ENCODE data around the gene CCDC74A.
"Not testable (repeated sequence)": the region's sequence is repeated elsewhere in the genome, so short reads cannot be mapped to it uniquely, and the experiment has no call there.

CCDC74A gene

DNA sequence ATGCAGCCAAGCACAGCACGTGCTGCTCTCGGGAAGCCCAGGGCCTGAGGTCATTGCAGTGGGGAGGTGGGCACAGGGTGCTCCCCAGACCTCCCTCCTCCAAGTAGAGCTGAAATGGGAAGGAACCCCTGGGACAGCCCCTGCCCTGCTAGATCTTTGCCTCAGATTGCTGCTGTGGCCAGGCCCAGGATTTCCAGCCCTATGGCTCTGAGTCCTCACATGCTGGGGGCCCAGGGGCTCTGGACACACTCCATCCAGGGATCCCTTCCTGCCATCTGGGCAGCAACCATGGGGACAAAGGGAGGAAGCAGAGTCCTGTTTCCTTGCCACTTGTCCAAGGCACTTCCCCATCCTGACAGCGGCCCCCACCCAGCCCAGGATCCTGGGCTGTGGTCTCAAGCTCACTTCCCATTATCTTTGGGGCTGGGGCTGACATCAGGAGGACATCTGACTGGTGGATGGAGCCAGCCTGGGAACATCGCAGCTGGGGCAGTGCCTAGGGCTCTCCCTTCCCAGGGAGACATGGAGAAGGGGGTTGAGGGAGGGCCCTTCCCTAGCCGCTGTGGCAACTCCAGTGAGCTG is 2.3 kb downstream of the CCDC74A start:
- DNase-seq (ENCODE audit: low read depth in 2 of 2): not testable (repeated sequence)

DNA sequence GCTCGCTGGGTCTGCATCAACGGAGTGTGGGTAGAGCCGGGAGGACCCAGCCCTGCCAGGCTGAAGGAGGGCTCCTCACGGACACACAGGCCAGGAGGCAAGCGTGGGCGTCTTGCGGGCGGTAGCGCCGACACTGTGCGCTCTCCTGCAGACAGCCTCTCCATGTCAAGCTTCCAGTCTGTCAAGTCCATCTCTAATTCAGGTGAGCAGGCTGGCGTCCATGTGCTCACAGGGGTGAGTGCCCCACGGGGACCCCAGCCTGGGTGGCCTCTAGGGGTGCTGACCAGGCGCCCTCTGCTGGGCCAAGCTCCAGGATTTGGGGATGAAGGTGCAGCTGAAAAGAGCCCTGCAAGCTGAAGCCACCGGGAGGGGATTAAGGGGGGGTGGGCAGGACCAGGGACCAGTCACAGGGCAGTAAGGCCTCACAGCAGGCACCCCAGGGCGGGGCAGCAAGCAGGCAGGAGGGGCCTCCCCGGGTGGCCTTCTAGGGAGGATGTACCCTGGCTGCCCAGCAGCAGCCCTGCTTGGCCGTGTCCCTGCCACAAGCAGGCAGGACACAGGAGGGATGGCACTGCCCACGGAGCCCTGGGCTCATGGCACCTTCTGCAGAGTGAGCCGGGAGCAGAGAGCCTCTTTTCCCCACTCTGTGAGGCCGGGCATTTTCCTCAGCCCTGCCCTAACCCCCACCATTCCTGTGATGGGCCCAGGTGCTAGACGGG is 3.1 kb downstream of the CCDC74A start:
- not testable (repeated sequence) for DNase-seq (ENCODE audit: low read depth in 2 of 2)

DNA sequence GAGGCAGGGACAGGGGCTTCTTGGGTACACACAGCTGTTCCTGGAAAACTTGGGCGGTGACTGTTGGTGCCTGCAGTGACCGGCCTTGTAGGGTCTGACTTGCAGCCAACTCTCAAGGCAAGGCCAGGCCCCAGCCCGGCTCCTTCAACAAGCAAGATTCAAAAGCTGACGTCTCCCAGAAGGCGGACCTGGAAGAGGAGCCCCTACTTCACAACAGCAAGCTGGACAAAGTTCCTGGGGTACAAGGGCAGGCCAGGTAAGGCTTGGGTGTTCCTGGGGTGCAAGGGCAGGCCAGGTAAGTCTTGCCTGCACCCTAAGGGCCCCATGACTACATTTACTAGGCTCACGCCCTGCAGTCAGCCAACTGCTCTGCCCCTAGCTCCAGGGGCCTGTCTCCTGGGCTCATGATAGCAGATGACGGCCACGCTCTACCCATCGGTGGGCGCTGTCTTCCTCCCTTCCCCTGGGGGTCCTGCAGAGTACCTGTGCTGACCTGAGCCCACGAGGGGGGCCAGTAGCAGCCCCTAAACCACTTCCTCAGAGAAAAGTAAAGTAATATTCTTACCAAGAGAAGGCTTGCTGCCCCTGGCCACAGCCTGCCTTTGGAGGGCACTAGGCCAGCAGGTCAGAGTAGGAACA is 4.0 kb downstream of the CCDC74A start:
- not testable (repeated sequence) for DNase-seq (ENCODE audit: low read depth in 2 of 2)

DNA sequence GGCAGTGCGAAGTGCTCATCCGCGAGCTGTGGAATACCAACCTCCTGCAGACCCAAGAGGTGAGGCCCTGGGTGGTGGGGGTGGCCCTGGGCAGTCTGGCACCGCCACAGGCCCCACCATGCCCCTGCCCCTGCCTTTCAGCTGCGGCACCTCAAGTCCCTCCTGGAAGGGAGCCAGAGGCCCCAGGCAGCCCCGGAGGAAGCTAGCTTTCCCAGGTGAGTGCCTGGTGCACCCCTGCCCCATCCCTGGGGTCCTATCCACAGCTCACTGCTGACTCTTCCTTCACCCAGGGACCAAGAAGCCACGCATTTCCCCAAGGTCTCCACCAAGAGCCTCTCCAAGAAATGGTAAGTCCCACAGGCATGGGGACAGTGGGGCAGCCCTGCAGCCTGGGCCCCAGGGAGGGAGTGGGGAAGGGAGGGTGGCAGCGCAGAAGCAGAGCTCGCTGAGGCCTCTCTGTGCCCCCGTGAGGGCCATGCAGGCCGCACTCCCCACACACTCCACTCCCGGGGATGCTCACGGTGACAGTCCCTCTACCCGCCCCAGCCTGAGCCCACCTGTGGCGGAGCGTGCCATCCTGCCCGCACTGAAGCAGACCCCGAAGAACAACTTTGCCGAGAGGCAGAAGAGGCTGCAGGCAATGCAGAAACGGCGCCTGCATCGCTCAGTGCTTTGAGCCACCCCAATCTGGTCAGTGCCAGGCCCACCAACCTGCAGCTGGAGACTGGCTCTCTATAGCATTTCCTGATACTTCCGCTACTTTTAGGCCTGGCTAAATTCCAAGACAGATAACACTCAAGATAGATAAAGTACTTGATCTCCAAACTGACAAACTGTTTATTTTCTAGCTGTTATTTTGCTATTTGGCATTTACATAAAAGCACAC is 5.3 kb downstream of the CCDC74A start:
- not testable (repeated sequence) for DNase-seq (ENCODE audit: low read depth in 2 of 2)

DNA sequence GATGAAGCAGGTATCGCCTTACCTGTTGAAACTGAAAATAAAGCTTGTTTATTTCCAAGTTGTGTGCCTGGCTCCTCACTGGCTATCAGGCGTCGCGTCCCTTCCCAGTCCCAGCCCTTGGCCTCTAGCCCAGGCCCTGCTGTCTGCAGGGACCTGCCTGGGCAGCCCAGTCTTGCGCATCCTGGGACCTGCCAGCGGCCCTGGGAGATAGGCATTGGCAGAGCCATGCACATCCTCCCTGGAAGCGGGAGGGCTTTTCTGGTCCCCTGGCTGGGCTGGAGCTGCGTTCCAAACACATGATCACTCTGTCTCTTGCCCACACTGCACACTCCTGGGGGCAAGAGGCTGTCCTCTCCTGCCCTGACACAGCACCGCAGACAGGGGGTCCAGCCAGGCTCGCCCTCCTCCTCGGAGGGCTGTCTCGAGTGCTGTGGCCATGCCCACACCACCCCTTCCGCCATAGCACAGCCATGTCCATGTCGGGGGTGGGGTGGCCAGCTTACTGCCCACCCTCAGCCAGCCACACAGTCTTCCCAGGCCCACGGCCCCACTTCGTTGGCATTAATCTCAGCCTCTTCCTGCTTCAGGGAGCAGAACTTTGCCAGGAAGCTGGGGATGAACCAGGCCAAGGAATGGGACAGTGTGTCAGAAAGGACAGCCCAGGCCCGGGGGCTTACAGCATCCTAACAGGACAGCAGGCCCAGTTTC is 6.1 kb downstream of the CCDC74A start:
- not testable (repeated sequence) for DNase-seq (ENCODE audit: low read depth in 2 of 2)

DNA sequence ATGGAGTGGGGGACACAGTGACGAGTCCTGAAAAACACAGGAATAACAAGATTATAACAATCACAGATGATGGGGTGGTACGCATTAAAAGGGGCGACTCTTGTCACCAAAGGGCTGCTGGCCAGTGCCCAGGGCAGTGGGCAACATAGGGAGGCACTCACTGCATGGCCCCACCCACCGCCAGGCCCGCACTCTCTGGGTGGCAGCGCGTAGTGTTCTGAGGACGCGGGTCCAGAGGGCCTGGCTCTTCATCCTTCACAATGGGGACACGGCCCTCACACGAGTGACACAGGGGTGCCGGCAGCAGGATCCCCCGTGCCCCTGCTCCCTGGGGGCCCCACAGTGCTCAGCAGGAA is 6.6 kb downstream of the CCDC74A start:
- DNase-seq (ENCODE audit: low read depth in 2 of 2): not testable (repeated sequence)

DNA sequence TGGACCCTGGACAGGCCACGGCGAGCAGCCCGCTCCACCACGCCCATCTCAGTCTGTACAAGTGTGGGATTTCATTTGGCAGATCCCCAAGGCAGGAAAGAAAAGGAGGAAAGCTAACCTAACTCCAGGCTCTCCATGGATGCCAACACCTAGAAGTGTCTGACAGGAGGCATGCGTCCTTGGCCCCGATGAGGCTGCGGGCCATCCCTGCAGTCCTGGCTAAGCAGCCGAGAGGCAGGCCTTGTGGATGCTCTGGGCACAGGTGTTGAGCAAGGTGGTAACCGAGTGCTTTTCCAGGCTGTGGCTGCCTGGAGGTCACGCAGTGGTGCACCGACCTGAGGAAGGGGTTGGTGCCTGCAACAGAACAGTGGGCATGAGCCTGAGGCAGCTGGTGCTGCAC is 7.3 kb downstream of the CCDC74A start:
- DNase-seq (ENCODE audit: low read depth in 2 of 2): not testable (repeated sequence)

DNA sequence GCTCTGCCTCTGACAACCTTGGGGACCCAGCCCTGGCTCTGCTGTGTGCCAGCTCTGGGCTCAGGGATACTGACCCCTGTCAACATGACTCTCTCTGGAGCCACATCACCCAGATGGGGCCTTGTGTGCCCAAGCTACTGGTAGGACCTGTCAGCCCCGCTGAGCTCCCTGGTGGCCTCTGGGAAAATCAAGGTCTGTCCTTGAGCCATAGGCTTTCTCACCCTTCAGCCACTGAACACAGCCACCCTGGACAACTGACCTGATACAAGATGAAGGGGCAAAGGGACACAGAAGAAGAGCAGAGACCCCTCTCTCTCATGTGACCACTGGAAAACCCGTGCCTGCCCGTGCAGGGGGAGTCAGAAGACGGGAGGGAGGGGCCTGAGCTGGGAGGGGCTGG is 7.8 kb downstream of the CCDC74A start:
- no peak for DNase-seq (ENCODE audit: low read depth in 2 of 2)

DNA sequence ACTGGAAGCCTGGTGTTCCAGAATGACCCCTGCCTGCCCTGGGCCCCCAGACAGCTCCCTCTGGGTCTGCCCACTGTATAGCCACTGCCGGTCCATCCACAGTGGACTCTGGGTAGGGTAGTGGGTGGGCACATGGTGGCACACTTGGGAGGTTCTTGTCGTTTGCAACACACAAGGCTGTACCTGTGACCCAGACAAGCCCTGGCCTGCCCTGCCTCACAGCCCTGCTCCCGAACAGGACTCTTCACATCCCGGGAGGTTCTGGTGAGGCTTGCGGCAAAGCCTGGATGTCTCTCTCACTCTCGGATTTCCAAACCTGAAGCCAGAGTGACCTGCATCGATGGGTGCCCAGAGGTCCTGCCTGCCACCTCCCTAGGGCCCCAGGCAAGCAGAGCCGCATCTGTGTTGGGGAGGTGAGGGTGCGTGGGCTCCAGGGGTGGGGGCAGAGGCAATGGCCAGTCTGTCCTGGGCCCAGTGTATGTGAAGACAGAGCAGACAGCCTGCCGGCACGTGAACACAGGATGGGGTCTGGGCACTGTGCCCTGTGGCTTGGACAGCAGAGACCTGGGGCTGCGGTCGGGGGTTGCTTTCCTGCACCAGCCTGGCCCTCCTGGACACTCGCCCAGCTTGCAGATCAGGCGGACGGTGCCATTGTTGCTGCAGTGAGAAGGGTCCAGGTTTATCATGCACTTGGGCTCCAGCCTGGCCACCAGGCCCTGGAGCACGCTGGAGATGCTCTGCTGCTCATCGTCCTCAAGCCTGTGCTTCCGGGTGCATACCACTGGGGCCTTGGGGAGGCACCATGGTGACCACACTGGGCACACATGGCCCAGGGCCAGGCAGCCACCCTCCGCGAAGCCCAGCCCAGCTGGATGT is 8.5 kb downstream of the CCDC74A start:
- DNase-seq (ENCODE audit: low read depth in 2 of 2): not testable (repeated sequence)

DNA sequence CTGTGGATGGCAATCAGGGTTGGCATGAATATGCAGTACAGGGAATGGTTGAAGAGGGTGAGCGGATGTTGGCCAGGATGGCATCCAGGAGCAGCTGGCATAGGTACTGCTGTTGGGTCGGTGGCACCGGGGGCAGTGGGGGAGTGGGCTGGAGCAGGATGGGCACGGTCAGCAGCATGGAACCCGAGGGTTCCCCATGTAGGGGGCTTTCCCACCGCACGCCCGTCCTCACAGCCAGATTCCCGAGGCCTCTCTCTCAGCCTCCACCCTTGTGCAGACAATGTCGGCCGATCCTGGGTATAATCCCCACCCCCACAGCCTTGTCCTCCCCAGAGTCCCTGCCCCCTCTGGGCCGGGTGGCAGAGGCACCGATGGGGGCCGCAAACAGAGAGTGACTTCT is 9.2 kb downstream of the CCDC74A start:
- not testable (repeated sequence) for DNase-seq (ENCODE audit: low read depth in 2 of 2)

DNA sequence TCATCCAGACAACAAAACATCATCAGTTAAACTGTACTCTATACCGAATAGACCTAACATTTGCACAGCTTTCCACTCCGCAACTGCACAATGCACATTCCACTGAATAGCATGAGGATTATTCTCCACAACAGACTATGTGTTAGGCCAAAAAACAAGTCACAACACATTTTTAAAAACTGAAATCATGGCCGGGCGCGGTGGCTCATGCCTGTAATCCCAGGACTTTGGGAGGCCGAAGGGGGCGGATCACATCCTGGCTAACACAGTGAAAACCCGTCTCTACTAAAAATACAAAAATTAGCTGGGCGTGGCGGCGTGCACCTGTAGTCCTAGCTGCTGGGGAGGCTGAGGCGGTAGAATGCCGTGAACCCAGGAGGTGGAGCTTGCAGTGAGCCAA is 11.2 kb downstream of the CCDC74A start:
- DNase-seq (ENCODE audit: low read depth in 2 of 2): not testable (repeated sequence)

DNA sequence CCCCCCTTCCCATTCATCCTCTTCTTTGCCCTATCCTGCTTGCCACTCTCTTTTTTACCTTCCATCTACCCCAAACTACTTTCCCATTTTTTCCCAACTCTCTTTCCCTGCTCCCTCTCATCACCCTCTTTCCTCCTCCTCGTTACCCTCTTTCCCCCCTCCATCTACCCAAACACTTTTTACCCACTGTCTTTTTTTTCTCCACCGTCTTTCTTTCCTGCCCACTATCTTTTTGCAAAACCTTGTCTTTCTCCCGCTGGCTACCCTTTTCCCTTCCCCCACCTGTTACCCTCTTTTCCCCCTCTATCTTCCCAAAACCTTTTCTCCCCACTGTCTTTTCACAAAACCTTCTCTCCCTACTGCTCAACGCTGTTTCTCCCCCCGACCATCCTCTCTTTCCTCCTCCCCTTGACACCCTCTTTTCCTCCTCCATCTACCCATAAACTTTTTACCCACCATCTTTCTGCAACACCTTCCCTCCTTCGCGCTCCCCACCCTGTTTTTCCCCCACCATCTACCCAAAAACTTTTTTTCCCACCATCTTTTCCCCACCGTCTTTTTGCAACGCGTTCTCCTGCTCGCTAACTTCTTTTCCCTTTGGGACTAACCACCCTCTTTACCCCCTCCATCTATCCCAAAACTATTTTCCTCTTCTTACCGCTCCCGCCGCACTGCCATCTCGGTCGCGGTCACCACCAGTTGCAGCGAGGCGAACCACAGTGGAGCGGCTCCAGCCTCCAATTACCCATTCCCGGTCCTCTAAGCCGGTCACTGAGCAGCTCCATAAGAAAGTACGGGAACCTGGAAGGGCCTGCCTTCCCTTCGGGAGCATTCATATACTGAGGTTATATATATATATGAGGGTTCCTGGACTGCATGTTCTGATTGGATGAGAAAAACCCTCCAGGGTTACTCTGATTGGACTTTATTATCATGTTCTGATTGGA is 15.0 kb downstream of the CCDC74A start:
- no peak for DNase-seq (ENCODE audit: low read depth in 2 of 2)

DNA sequence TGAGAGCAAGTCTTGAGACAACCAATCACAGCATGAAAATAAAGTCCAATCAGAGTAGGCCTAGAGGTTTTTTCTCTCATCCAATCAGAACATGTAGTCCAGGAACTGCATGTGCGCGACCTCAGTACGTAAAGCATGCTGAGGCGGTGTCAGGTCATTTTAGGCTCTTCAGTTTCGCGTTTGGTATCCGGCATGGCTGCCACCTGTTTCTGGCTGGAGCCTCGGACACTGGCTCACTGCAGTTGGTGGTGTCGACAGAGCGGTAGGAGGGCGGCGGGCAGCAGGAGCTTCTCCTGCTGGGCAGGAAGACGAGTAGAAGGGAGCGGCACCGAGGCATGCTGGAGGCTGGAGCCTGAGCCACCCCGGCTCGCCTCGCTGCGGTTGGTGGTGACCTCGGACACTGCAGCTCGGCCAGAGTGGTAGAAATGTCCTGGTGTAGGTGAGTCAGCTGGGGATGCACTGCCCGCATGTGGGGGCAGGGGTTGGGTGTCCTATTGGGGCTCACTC is 15.8 kb downstream of the CCDC74A start:
- no peak for DNase-seq (ENCODE audit: low read depth in 2 of 2)

DNA sequence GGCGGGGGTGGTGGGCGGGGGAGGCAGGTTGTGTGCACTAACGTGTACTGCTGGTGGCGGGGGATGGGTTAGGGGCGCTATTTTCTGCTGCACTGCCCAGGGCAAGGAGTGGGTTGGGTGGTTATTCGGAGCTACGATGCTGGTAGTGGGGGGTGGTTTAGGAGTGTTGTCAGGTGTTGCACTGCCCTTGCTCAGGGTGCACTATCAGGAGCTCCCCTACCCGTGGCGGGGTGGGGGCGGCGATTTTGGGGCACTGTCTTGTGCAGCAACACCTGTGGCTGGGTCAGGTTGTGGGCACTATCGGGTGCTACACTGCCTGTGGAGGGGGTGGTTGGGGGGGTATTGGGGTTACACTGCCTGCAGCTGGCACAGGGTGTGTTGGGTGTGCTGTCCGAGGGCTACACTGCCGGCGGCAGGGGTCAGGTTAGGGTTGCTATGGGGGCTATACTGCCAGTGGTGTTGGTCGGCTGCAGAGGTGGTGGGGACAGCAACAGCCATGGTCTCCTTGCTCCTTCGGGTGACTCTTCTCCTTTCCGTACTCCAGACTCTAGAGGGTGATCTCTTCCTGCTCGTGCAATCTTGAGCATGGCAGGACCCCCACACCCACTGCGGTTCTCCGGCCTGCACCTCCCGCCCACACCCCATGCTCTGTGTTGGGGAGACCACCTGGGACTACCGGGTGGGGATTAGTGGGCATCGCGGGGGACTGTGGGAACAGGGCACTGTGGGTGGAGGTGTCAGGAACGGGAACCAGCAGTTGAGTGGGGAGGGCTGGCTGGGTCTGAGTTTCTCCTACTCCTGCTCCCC is 16.5 kb downstream of the CCDC74A start:
- DNase-seq (ENCODE audit: low read depth in 2 of 2): not testable (repeated sequence)

DNA sequence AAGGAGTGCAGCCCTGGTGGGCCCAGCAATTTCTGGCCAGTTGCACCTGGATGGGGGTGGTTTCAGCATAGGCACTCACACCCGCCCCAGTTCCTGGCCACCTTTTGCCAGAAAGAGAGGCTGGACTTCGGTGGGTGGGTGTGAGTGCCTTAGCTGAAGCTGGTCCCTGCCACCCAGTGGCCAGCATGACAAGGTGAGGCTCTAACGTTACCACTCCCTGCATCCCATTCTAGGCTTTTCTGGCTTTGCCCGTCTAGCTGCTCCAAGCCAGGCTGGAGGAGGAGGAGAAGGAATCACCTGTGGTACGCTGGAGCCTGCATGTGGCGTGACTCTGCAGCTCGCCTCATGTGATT is 17.1 kb downstream of the CCDC74A start:
- not testable (repeated sequence) for DNase-seq (ENCODE audit: low read depth in 2 of 2)

DNA sequence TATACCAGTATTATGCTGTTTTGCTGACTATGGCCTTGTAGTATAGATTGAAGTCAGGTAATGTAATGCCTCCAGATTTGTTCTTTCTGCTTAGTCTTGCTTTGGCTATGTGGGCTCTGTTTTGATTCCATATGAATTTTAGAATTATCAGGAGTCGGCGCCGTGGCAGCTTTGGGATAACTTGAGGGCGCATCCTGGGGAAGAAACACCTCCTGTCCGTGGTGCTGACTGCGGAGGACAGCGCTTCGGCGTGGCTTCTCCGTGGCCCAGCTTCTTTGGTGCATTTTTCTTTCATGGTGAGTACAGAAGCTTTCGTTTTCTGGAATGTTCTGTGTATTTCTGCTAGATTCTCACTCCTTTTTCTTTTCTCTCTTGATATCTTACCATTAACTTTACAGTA is 25.2 kb downstream of the CCDC74A start:
- DNase-seq (ENCODE audit: low read depth in 2 of 2): no peak

DNA sequence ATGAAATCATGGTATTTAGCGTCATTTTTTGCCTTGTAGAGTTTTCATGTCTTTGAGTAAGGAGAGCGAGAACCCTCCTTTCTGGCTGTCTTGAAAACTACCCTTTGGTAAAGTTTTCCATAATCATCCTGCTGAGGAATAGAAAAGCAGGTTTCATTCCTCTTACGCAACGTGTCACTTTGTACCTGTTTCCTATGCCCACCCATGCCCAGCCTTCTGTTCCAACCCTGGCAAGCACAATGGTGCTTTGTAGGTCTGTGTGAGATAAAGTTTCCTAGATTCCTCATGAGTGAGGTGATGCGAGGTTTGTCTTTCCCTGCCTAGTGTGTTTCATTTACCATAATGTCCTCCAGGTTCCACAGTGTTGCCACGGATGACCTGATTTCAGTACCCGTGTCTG is 29.3 kb downstream of the CCDC74A start:
- DNase-seq (ENCODE audit: low read depth in 2 of 2): no peak

DNA sequence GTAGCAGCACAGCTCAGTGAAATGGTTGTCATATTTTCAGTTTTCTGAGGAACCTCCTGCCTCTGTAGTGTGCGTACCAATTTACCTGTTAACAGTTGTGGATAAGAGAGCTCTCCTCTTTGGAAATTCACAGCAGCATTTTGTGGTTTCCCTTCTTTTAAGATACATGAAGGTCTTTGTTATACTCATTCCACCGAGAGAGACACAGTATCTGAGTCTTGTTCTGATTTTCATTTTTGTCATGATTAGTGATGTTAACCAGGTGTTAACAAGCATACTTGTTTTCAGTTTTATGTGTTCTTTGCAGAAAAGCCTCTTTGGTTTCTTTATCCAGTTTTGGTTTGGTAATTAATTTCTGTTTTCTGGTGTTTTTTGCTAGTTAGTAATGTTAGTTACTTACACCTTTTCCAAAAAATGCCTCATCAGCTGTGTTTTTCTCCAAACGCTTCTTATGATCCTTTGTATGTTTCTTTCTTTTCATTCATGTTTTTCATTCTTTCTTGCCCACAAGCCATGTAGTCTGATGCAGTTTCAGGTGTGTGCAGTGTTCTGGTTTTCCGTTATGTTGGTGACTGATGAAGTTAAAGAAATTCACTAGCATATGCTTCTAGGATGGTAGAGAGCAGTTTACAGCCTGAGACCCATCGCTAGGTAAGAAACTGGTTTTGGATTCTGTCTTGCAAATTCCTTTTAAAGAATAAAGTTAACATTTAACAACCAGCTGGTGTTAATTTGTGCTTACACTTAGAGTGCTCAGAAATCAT is 30.1 kb downstream of the CCDC74A start:
- no peak for DNase-seq (ENCODE audit: low read depth in 2 of 2)
